ENCODE results near the gene KAZN.

Gene KAZN

DNA sequence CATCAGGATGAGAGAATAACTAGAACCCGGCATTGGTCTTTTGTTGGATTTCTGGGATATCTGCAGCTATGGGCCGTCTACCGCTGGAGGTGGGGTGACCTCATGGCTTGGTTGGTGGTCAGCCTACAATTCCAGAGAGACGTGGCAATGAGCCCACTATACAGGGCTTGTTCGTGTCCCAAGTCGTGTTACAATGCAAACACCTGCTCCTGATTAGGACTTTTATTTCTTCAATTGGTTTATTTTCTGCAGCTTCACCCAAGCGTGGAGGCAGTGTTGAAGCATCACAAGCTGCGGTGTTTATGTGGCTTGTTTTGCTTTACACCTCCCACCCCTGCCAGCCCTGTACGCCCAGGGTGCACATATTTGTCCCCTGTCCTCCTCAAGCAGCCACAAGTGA lies 343.4 kb downstream of the KAZN start:
- TF ChIP-seq, protein P1, sequence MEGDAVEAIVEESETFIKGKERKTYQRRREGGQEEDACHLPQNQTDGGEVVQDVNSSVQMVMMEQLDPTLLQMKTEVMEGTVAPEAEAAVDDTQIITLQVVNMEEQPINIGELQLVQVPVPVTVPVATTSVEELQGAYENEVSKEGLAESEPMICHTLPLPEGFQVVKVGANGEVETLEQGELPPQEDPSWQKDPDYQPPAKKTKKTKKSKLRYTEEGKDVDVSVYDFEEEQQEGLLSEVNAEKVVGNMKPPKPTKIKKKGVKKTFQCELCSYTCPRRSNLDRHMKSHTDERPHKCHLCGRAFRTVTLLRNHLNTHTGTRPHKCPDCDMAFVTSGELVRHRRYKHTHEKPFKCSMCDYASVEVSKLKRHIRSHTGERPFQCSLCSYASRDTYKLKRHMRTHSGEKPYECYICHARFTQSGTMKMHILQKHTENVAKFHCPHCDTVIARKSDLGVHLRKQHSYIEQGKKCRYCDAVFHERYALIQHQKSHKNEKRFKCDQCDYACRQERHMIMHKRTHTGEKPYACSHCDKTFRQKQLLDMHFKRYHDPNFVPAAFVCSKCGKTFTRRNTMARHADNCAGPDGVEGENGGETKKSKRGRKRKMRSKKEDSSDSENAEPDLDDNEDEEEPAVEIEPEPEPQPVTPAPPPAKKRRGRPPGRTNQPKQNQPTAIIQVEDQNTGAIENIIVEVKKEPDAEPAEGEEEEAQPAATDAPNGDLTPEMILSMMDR (IDR thresholded peaks at IDR 0.05; ENCODE audit: control insufficient read depth, extremely low read depth, insufficient read depth): no peak
- no peak overlapping the region for H3K4me3 ChIP-seq (ENCODE audit: low read depth, low read length)
- DNase-seq (ENCODE audit: low read depth): no peak

DNA sequence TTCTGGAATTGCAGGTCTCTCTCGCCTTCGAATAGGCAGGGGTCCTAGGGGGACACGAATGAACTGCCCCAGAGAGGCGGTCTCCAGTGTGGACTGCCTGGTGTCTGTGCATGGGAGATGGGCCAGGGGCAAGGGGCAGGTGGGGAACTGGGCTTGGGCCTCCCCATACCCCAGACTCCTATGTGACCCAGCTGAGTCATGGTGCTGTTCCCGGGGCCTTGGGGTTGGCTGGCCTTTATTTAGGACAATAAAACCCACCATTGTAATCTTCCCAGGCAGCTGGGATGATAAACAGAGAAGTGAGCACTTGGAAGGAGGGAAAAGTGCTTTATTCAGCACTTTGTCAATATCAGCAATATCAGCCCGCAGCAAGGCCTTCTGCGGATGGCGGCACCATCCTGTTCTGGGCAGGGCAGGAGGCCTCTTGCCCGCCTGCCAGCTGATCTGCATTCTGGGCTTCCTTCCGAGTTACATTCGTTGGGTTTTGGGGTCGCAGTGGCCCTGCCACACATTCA lies 346.0 kb downstream of the KAZN start:
- DNase-seq (ENCODE audit: low read depth): no peak
- H3K4me3 ChIP-seq (ENCODE audit: low read depth, low read length): no peak overlapping the region
- TF ChIP-seq, protein P1 (IDR thresholded peaks at IDR 0.05; ENCODE audit: control insufficient read depth, extremely low read depth, insufficient read depth): no peak

DNA sequence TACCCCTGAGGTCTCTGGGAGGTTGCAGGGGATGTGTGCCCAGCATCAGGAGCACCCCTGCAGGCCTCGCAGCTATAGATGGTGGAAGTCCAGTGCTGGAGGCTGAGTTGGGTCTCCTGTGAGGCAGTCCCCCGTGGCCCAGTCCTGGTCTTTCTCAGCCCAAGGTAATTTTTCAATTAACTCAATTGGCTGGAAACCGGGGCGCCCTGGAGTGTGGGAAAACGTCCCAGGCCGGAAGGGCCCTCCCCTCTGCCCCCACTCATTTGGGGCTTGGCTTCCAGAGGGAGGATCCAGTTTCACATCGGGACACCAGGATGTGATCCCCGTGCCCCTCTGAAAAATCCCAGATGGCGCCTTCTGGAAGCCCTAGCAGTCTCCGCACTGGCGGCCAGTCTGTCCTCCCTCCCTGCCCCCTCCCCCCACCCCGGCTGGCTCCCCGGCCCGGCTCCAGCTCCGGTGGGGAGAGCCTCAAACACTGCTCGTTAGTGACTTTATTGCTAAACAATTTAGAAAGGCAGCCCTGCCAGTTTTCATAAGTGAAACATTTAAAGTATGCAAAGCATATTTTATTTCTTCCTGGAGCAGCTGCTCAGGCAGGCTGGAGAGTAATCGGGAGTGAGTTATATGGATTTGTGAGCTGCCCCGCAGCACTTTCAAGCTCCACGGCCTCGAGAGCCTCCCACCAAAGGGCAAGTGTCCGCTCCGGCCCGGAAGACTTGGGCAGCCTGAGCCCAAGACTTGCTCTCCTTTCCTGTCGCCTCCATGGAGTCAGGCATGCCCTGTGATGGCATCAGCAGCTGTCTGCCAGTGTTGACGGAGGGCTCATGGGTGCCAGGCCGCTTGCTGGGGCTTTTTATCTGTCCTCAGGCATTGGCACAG lies 346.9 kb downstream of the KAZN start:
- no peak for DNase-seq (ENCODE audit: low read depth)
- TF ChIP-seq, protein P1 (IDR thresholded peaks at IDR 0.05; ENCODE audit: control insufficient read depth, extremely low read depth, insufficient read depth): no peak
- H3K4me3 ChIP-seq (ENCODE audit: low read depth, low read length): no peak overlapping the region

DNA sequence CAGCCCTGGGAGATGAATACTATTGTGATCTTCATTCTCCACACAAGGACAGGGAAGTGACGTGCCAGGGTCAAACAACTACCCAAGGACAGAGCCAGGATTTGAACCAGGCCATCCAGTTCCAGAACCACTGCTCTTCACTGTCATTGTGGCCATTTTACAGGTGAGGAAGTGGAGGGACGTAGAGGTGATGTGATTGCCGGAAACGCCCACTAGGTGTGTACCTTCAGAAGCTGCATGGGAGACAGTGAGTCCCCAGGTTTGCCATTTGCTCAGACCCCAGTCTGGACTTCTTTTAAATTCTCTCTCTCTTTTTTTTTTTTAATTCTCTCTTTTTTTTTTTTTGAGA lies 347.5 kb downstream of the KAZN start:
- TF ChIP-seq, protein P1 (IDR thresholded peaks at IDR 0.05; ENCODE audit: control insufficient read depth, extremely low read depth, insufficient read depth): no peak
- no peak for DNase-seq (ENCODE audit: low read depth)
- no peak overlapping the region for H3K4me3 ChIP-seq (ENCODE audit: low read depth, low read length)

DNA sequence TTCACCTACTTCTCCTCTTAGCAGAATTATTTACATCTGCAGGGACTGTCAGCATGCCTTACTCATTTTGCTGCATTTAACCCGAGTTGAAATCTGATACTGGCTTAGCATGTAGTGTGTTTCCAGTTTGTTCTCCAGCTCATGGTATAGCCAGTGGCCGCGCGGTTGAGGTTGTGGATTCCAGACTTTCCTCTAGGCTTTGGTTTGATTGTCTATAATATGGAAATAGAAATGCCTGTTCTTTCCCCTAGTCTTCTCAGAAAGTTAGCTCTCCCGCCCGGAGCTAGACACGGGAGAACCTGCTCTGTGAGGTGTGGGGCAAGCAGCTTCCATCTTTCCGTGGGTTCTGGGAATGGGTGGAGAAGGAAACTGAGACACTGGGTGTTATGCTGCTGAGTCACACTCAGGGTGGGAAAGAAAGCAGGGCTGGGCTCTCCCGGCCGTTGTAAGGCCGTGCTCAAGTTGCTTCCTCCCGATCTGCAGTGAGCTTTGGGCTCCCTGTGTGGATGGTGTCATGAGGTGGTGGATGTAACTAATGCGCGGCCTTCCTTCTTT lies 348.3 kb downstream of the KAZN start:
- DNase-seq (ENCODE audit: low read depth): no peak
- TF ChIP-seq, protein P1 (IDR thresholded peaks at IDR 0.05; ENCODE audit: control insufficient read depth, extremely low read depth, insufficient read depth): no peak
- H3K4me3 ChIP-seq (ENCODE audit: low read depth, low read length): no peak overlapping the region

DNA sequence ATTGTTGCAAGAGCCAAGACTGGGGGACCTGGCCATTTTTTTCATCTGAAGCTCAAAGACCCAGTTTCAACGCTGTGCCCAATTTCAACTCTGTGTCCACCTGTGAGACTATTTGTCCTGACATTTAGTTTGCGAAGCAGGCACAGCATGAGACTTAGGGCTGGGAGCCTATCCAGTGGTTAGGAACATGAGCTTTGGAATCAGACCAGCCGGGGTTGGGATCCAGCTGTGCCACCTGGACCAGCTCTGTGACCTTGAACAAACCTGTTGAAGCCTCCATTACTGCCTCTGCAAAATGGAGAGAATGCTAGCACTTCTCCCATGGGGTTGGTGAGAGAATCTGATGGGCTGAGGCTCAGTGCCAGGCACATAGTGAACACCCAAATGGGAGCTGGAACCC lies 348.9 kb downstream of the KAZN start:
- peak; percentile 14 for DNase-seq (ENCODE audit: low read depth)
- TF ChIP-seq, protein P1 (IDR thresholded peaks at IDR 0.05; ENCODE audit: control insufficient read depth, extremely low read depth, insufficient read depth): no peak
- no peak overlapping the region for H3K4me3 ChIP-seq (ENCODE audit: low read depth, low read length)

Measured in LNCaP clone FGC (cell line).